Measurements from ENCODE around the gene SBF1.
"Not testable (repeated sequence)": the region's sequence is repeated elsewhere in the genome, so short reads cannot be mapped to it uniquely, and the experiment has no call there.

The SBF1 gene

DNA sequence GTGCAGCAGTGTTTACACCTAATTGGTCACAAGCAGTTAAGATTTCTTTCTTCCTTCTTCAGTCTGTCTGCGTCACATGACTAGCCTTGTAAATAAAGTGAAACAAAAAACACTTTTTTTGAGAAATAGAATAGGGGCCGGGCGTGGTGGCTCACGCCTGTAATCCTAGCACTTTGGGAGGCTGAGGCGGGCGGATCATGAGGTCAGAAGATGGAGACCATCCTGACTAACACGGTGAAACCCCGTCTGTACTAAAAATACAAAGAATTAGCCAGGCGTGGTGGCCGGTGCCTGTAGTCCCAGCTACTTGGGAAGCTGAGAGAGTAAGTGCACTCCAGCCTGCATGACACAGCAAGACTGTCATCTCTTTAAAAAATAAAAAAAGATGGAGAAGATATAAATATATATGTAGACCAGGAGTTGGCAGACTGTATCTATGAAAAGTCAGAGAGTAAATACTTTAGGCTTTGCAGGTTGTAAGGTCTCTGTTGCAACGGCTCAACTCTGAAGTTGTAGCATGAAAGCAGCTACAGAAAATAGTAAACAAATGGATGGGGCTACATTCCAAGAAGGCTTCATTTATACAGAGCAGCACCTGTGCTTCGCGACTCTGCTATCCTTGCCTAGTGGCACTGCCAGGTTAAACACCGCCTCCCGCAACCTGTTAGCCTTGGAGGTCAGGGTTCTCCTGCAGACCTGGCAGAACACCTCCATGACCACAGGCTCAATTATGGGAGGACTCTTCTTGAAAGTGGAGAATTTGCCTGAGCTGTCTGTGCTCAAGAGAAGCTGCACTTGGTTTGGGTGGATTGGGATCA is 75.8 kb downstream of the SBF1 start:
- no peak for DNase-seq (ENCODE audit: low read depth)

DNA sequence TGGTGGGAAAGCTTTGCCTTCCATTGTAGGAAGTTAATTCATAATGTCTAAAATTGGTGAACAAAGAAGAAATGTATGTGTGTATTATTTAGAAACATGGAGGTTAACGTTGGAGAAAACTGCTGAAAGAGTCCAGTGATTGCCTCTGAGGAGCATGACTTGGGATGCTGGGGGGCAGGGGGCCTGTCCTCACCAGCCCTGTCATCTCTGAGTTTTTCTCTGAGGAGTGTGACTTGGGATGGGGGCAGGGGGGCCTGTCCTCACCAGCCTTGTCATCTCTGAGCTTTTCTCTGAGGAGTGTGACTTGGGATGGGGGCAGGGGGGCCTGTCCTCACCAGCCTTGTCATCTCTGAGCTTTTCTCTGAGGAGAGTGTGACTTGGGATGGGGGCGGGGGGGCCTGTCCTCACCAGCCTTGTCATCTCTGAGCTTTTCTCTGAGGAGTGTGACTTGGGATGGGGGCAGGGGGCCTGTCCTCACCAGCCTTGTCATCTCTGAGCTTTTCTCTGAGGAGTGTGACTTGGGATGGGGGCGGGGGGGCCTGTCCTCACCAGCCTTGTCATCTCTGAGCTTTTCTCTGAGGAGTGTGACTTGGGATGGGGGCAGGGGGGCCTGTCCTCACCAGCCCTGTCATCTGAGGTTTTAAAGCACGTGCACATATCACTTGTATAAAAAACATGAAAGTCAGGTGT is 77.3 kb downstream of the SBF1 start:
- not testable (repeated sequence) for DNase-seq (ENCODE audit: low read depth)

DNA sequence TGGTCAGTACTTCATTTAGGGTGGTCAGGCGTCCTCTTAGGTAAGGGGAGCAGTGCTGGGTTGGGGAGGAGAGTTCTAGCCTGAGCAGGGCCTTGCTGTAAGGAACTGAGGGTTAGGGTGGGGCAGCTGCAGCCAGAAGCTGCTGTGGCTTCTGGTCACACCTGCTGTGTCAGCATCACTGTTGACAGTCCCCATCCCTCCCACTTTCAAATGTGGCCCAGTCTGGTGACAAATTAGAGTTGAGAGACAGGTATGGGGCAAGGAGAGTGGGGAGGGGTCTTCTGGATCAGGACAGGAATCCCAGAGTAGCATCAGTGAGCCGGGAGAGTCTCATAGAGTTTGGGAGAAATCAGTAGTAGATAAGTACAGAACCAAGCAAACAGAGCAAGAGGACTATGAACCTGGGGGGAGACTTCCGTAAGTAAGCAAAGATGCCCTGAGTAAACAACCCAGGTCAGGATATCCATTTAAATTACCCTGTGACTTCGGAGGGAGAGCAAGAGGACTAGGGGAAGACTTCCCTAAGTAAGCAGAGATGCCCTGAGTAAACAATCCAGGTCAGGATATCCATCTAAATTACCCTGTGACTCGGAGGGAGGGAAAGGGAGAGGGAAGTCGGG is 78.0 kb downstream of the SBF1 start:
- DNase-seq (ENCODE audit: low read depth) = no peak
